Measurements from ENCODE around the gene SUPT5H. TPM values are rescaled to one million over a fixed set of nuclear protein-coding genes. Genes with fewer than 3 reads are reported as not detected.

Gene SUPT5H
- total and polyA plus RNA-seq, 10 of the 15 experiments (the other 5 are each of a cell fraction or from before 2014, with no cell fraction given): 27.2 to 194 (median 83.6) TPM

- TF ChIP-seq SP1 (IDR thresholded peaks at IDR 0.05; ENCODE audit: low read depth, low read length): peak; percentile 35
- TF ChIP-seq CUX1 (IDR thresholded peaks at IDR 0.05; ENCODE audit: insufficient replicate concordance, low read depth, low read length): no peak
- no peak for TF ChIP-seq RAD51 (IDR thresholded peaks at IDR 0.05)
- TF ChIP-seq, protein P1, sequence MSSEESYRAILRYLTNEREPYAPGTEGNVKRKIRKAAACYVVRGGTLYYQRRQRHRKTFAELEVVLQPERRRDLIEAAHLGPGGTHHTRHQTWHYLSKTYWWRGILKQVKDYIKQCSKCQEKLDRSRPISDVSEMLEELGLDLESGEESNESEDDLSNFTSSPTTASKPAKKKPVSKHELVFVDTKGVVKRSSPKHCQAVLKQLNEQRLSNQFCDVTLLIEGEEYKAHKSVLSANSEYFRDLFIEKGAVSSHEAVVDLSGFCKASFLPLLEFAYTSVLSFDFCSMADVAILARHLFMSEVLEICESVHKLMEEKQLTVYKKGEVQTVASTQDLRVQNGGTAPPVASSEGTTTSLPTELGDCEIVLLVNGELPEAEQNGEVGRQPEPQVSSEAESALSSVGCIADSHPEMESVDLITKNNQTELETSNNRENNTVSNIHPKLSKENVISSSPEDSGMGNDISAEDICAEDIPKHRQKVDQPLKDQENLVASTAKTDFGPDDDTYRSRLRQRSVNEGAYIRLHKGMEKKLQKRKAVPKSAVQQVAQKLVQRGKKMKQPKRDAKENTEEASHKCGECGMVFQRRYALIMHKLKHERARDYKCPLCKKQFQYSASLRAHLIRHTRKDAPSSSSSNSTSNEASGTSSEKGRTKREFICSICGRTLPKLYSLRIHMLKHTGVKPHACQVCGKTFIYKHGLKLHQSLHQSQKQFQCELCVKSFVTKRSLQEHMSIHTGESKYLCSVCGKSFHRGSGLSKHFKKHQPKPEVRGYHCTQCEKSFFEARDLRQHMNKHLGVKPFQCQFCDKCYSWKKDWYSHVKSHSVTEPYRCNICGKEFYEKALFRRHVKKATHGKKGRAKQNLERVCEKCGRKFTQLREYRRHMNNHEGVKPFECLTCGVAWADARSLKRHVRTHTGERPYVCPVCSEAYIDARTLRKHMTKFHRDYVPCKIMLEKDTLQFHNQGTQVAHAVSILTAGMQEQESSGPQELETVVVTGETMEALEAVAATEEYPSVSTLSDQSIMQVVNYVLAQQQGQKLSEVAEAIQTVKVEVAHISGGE (CRISPR knock-in tag; IDR thresholded peaks at IDR 0.05): no peak
- TF ChIP-seq SPI1 (IDR thresholded peaks at IDR 0.05; ENCODE audit: borderline replicate concordance, insufficient read depth, low read depth, low read length): peak; percentile 13; the same call in 1 of the 2 replicates
- TF ChIP-seq CHD1 (IDR thresholded peaks at IDR 0.05; ENCODE audit: low read depth, low read length): no peak
- TF ChIP-seq SREBF2 (IDR thresholded peaks at IDR 0.05; ENCODE audit: low read length): no peak
- no peak for TF ChIP-seq ZBTB4 (CRISPR knock-in tag; IDR thresholded peaks at IDR 0.05)
- TF ChIP-seq MYB (IDR thresholded peaks at IDR 0.05; ENCODE audit: borderline replicate concordance, low read depth, low read length): no peak
- TF ChIP-seq CBFB (IDR thresholded peaks at IDR 0.05; ENCODE audit: low read depth): no peak
- peak; percentile 47 for TF ChIP-seq EED (IDR thresholded peaks at IDR 0.05; ENCODE audit: low read depth)
- no peak for TF ChIP-seq SUPT20H (IDR thresholded peaks at IDR 0.05; ENCODE audit: borderline replicate concordance, control insufficient read depth, low read depth, low read length)
- no peak for TF ChIP-seq CBX5 (IDR thresholded peaks at IDR 0.05; ENCODE audit: low read depth)
- no peak for TF ChIP-seq FOXK2 (IDR thresholded peaks at IDR 0.05)
- TF ChIP-seq CREB1 (IDR thresholded peaks at IDR 0.05; ENCODE audit: low read depth): no peak
- TF ChIP-seq ZNF207 (IDR thresholded peaks at IDR 0.05; ENCODE audit: borderline replicate concordance): peak; percentile 87; the same call in 1 of the 2 replicates
Measured at GRCh38 chr19:39397360-39398296, 47.8 kb upstream of the SUPT5H start (continued).

Measured in GM12878 (cell line).